ENCODE results near the gene RUSC1. TPM values are rescaled to one million over a fixed set of nuclear protein-coding genes. Genes with fewer than 3 reads are reported as not detected.

RUSC1 gene
- total and polyA plus RNA-seq, 2 donors (not counting 1 experiment from before 2014, with no cell fraction given) = 19.3 to 20.3 TPM

GRCh38 chr1:155379180-155379579, 58.5 kb downstream of the RUSC1 start:
- no peaks in the 10 kb centered on the region for H3K27me3 Mint-ChIP-seq
- Histone ChIP-seq H3K4me3 (ENCODE audit: control extremely low read depth in 1 of 5, extremely low read depth in 1 of 5, insufficient read depth in 1 of 5, low read depth in 2 of 5, low read length in 4 of 5) (no peak overlapping the region), H3K4me2 (replicated peaks; ENCODE audit: low read depth, low read length, poor library complexity, severe bottlenecking) (no peak overlapping the region), H2AFZ (ENCODE audit: insufficient read depth, low read depth, low read length, poor library complexity, severe bottlenecking) (no peak overlapping the region), H3K27me3 (replicated peaks in 1 of 4; ENCODE audit: control extremely low read depth in 1 of 4, control insufficient read depth in 3 of 4, insufficient read depth in 4 of 4, low read length in 3 of 4) (no peaks in the 10 kb centered on the region), H3K36me3 (replicated peaks in 1 of 2; ENCODE audit: control extremely low read depth in 1 of 2, control insufficient read depth in 1 of 2, extremely low read depth in 1 of 2, insufficient read depth in 2 of 2, low read length in 1 of 2) (peaks cover 14 to 50% of the 10 kb centered on the region in 2 experiments), H3K27ac (ENCODE audit: low read length in 2 of 2) (no peak overlapping the region), H3K4me1 (ENCODE audit: control insufficient read depth in 2 of 2, insufficient read depth in 2 of 2, low read length in 2 of 2) (no peaks in the 10 kb centered on the region), H4K20me1 (ENCODE audit: control insufficient read depth, insufficient read depth, low read length, poor library complexity, severe bottlenecking) (no peaks in the 10 kb centered on the region), H3K9me3 (ENCODE audit: control extremely low read depth in 1 of 3, control insufficient read depth in 2 of 3, insufficient read depth in 1 of 3, low read length in 2 of 3) (no peaks in the 10 kb centered on the region), H3K9ac (ENCODE audit: low read length) (no peak overlapping the region), H3K79me2 (ENCODE audit: control insufficient read depth, insufficient read depth, low read length) (peaks cover 4% of the 10 kb centered on the region)
- ATAC-seq (ENCODE audit: low read depth) (no peak), DNase-seq (no peak)
- H3K9me3 Mint-ChIP-seq (ENCODE audit: insufficient read depth) = no peaks in the 10 kb centered on the region
- CTCF ChIA-PET = interaction anchor here (1.7 kb wide), 1 partner anchor 213 kb away, joined by 4 read pairs; no protein-coding TSS in a partner anchor
- TF ChIP-seq CTCF (IDR thresholded peaks at IDR 0.05) = no peak
- no peak for TF ChIP-seq EZH2 (IDR thresholded peaks at IDR 0.05; ENCODE audit: borderline replicate concordance, insufficient read depth, low read depth, low read length, poor library complexity, severe bottlenecking)
- no peak overlapping the region for H3K27ac Mint-ChIP-seq
- POLR2A ChIA-PET = no interaction called here
- WGBS (ENCODE audit: insufficient coverage) = no CpG with 5 or more reads among the region's 3 CpGs
- intact Hi-C loops (cut with micrococcal nuclease) = no loop called here
- H3K4me1 Mint-ChIP-seq = peaks cover 4% of the 10 kb centered on the region
- no peak overlapping the region for H3K4me3 Mint-ChIP-seq

GRCh38 chr1:155379631-155380090, 59.0 kb downstream of the RUSC1 start:
- Histone ChIP-seq H3K27me3 (replicated peaks in 1 of 4; ENCODE audit: control extremely low read depth in 1 of 4, control insufficient read depth in 3 of 4, insufficient read depth in 4 of 4, low read length in 3 of 4) (no peaks in the 10 kb centered on the region), H4K20me1 (ENCODE audit: control insufficient read depth, insufficient read depth, low read length, poor library complexity, severe bottlenecking) (no peaks in the 10 kb centered on the region), H2AFZ (ENCODE audit: insufficient read depth, low read depth, low read length, poor library complexity, severe bottlenecking) (no peak overlapping the region), H3K9ac (ENCODE audit: low read length) (no peak overlapping the region), H3K4me3 (ENCODE audit: control extremely low read depth in 1 of 5, extremely low read depth in 1 of 5, insufficient read depth in 1 of 5, low read depth in 2 of 5, low read length in 4 of 5) (no peak overlapping the region), H3K79me2 (ENCODE audit: control insufficient read depth, insufficient read depth, low read length) (peaks cover 1% of the 10 kb centered on the region), H3K4me2 (replicated peaks; ENCODE audit: low read depth, low read length, poor library complexity, severe bottlenecking) (no peak overlapping the region), H3K36me3 (replicated peaks in 1 of 2; ENCODE audit: control extremely low read depth in 1 of 2, control insufficient read depth in 1 of 2, extremely low read depth in 1 of 2, insufficient read depth in 2 of 2, low read length in 1 of 2) (peaks cover 14 to 50% of the 10 kb centered on the region in 2 experiments), H3K4me1 (ENCODE audit: control insufficient read depth in 2 of 2, insufficient read depth in 2 of 2, low read length in 2 of 2) (no peaks in the 10 kb centered on the region), H3K27ac (ENCODE audit: low read length in 2 of 2) (peak overlapping the region in 1 of 2 donors; percentile 2), H3K9me3 (ENCODE audit: control extremely low read depth in 1 of 3, control insufficient read depth in 2 of 3, insufficient read depth in 1 of 3, low read length in 2 of 3) (no peaks in the 10 kb centered on the region)
- TF ChIP-seq EZH2 (IDR thresholded peaks at IDR 0.05; ENCODE audit: borderline replicate concordance, insufficient read depth, low read depth, low read length, poor library complexity, severe bottlenecking) = no peak
- TF ChIP-seq CTCF (IDR thresholded peaks at IDR 0.05) = no peak
- Mint-ChIP-seq H3K4me3 (no peak overlapping the region), H3K9me3 (ENCODE audit: insufficient read depth) (no peaks in the 10 kb centered on the region), H3K4me1 (peaks cover 4% of the 10 kb centered on the region), H3K27ac (no peak overlapping the region), H3K27me3 (no peaks in the 10 kb centered on the region)
- peak; percentile 19 for DNase-seq
- POLR2A ChIA-PET = no interaction called here
- CTCF ChIA-PET = interaction anchor here (1.7 kb wide), 1 partner anchor 212 kb away, joined by 4 read pairs; no protein-coding TSS in a partner anchor
- no peak for ATAC-seq (ENCODE audit: low read depth)
- intact Hi-C loops (cut with micrococcal nuclease) = no loop called here

Small RNAs within 50 kb of the gene (small RNA-seq; reads per million reads assigned to genes)
- not detected for gene RNU6-106P (ENCODE audit: insufficient read length, low read depth, low replicate concordance)

Other genes with a start within 250 kb of the RUSC1 start
- 1.6 and 3.7 TPM in 2 replicates for gene EFNA3, start 242.1 kb upstream of the RUSC1 start, total RNA-seq
- 1.8 and 3.2 TPM in 2 replicates for gene EFNA3, start 242.1 kb upstream of the RUSC1 start, polyA plus RNA-seq
- 0.56 TPM in 1 of 2 replicates, not detected in the other for gene EFNA1, start 193.0 kb upstream of the RUSC1 start, total RNA-seq
- 0.28 and 1.5 TPM in 2 replicates for gene EFNA1, start 193.0 kb upstream of the RUSC1 start, polyA plus RNA-seq
- gene SLC50A1, start 185.0 kb upstream of the RUSC1 start, total RNA-seq = 61.3 and 62.8 TPM in 2 replicates
- gene SLC50A1, start 185.0 kb upstream of the RUSC1 start, polyA plus RNA-seq = 86.8 and 109 TPM in 2 replicates
- gene DPM3, start 180.4 kb upstream of the RUSC1 start, total RNA-seq = 39.9 and 41.7 TPM in 2 replicates
- gene DPM3, start 180.4 kb upstream of the RUSC1 start, polyA plus RNA-seq = 68.0 and 97.3 TPM in 2 replicates
- 136 and 151 TPM in 2 replicates for gene KRTCAP2, start 147.6 kb upstream of the RUSC1 start, total RNA-seq
- 190 and 259 TPM in 2 replicates for gene KRTCAP2, start 147.6 kb upstream of the RUSC1 start, polyA plus RNA-seq
- gene TRIM46, start 147.0 kb upstream of the RUSC1 start, total RNA-seq = 1.3 and 2.6 TPM in 2 replicates
- 3.4 TPM in 2 replicates for gene TRIM46, start 147.0 kb upstream of the RUSC1 start, polyA plus RNA-seq
- gene THBS3, start 113.0 kb upstream of the RUSC1 start, total RNA-seq = 26.0 and 28.6 TPM in 2 replicates
- gene THBS3, start 113.0 kb upstream of the RUSC1 start, polyA plus RNA-seq = 28.0 and 34.3 TPM in 2 replicates
- 18.4 and 19.0 TPM in 2 replicates for gene MTX1, start 112.2 kb upstream of the RUSC1 start, total RNA-seq
- gene MTX1, start 112.2 kb upstream of the RUSC1 start, polyA plus RNA-seq = 34.2 and 40.4 TPM in 2 replicates
- 13.5 and 15.2 TPM in 2 replicates for gene ENTREP3, start 65.4 kb upstream of the RUSC1 start, total RNA-seq
- gene ENTREP3, start 65.4 kb upstream of the RUSC1 start, polyA plus RNA-seq = 5.3 and 7.6 TPM in 2 replicates
- gene SCAMP3, start 58.5 kb upstream of the RUSC1 start, total RNA-seq = 69.6 and 79.8 TPM in 2 replicates
- 80.5 and 107 TPM in 2 replicates for gene SCAMP3, start 58.5 kb upstream of the RUSC1 start, polyA plus RNA-seq
- gene CLK2, start 47.4 kb upstream of the RUSC1 start, total RNA-seq = 136 and 152 TPM in 2 replicates
- 159 and 161 TPM in 2 replicates for gene CLK2, start 47.4 kb upstream of the RUSC1 start, polyA plus RNA-seq
- gene HCN3, start 43.4 kb upstream of the RUSC1 start, total RNA-seq = 9.0 and 9.2 TPM in 2 replicates
- 6.2 TPM in 2 replicates for gene HCN3, start 43.4 kb upstream of the RUSC1 start, polyA plus RNA-seq
- gene PKLR, start 19.5 kb upstream of the RUSC1 start, total RNA-seq = not detected in 2 replicates
- gene PKLR, start 19.5 kb upstream of the RUSC1 start, polyA plus RNA-seq = not detected in 2 replicates
- 128 and 141 TPM in 2 replicates for gene FDPS, start 12.0 kb upstream of the RUSC1 start, total RNA-seq
- 88.3 and 100 TPM in 2 replicates for gene FDPS, start 12.0 kb upstream of the RUSC1 start, polyA plus RNA-seq
- 124 and 128 TPM in 2 replicates for gene ASH1L, start 241.9 kb downstream of the RUSC1 start, total RNA-seq
- 17.7 and 26.9 TPM in 2 replicates for gene ASH1L, start 241.9 kb downstream of the RUSC1 start, polyA plus RNA-seq